ENCODE data around the gene CRY2. TPM values are rescaled to one million over a fixed set of nuclear protein-coding genes. Genes with fewer than 3 reads are reported as not detected.

The CRY2 gene
- total RNA-seq, 4 donors from 2014 or later, result 5.6 to 21.0 (median 13.4) TPM

- TF ChIP-seq POLR2A (IDR thresholded peaks at IDR 0.05), result no peak
- TF ChIP-seq, protein P1, sequence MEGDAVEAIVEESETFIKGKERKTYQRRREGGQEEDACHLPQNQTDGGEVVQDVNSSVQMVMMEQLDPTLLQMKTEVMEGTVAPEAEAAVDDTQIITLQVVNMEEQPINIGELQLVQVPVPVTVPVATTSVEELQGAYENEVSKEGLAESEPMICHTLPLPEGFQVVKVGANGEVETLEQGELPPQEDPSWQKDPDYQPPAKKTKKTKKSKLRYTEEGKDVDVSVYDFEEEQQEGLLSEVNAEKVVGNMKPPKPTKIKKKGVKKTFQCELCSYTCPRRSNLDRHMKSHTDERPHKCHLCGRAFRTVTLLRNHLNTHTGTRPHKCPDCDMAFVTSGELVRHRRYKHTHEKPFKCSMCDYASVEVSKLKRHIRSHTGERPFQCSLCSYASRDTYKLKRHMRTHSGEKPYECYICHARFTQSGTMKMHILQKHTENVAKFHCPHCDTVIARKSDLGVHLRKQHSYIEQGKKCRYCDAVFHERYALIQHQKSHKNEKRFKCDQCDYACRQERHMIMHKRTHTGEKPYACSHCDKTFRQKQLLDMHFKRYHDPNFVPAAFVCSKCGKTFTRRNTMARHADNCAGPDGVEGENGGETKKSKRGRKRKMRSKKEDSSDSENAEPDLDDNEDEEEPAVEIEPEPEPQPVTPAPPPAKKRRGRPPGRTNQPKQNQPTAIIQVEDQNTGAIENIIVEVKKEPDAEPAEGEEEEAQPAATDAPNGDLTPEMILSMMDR (IDR thresholded peaks at IDR 0.05), result no peak
- H3K9me3 ChIP-seq, result no peaks in the 10 kb centered on the region
- intact Hi-C loops (cut with DNase I), result no loop called here
- DNase-seq, result no peak
- peaks cover 0 to 8% (median 0%) of the 10 kb centered on the region in 4 donors for H3K27me3 ChIP-seq
- H3K36me3 ChIP-seq, result peaks cover 0 to 25% (median 15%) of the 10 kb centered on the region in 3 donors
- H3K4me1 ChIP-seq, result peaks cover 6 to 13% (median 9%) of the 10 kb centered on the region in 3 donors
- H3K4me3 ChIP-seq, result peak within 1 kb of the TSS; percentile 41 to 72 (median 51)
- 43 to 57% methylated on average over 1 to 2 of the region's 73 CpGs for WGBS, 2 donors
- no peak within 1 kb of the TSS for H3K27ac ChIP-seq
Measured at GRCh38 chr11:45885274-45885920, 38.1 kb downstream of the CRY2 start, which contains the start of gene MAPK8IP1. TSS of gene MAPK8IP1 (plus strand) at chr11:45885651. CDS start at chr11:45885821, 170 bp downstream.

- DNase-seq, result no peak
Measured at GRCh38 chr11:45885921-45886721, 38.8 kb downstream of the CRY2 start.

GRCh38 chr11:45886816-45887520, 39.7 kb downstream of the CRY2 start:
- peaks cover 0 to 9% (median 0%) of the 10 kb centered on the region in 3 donors for H3K36me3 ChIP-seq
- TF ChIP-seq, protein P1 (IDR thresholded peaks at IDR 0.05), result no peak
- no peak for TF ChIP-seq POLR2A (IDR thresholded peaks at IDR 0.05)
- 100% methylated on average over 1 of the region's 4 CpGs; no CpG with 5 or more reads in 1 of the 2 donors for WGBS, 2 donors
- intact Hi-C loops (cut with DNase I), result no loop called here
- H3K27ac ChIP-seq, result no peak overlapping the region
- H3K27me3 ChIP-seq, result peaks cover 0 to 8% (median 0%) of the 10 kb centered on the region in 4 donors
- H3K4me3 ChIP-seq, result no peak overlapping the region
- no peak for DNase-seq
- no peaks in the 10 kb centered on the region for H3K9me3 ChIP-seq
- peaks cover 6 to 13% (median 9%) of the 10 kb centered on the region in 3 donors for H3K4me1 ChIP-seq

More at GRCh38 chr11:45885921-45886721, 38.8 kb downstream of the CRY2 start:
- no peak for TF ChIP-seq POLR2A (IDR thresholded peaks at IDR 0.05)
- TF ChIP-seq, protein P1 (IDR thresholded peaks at IDR 0.05), result no peak
- Histone ChIP-seq H3K9me3 (no peaks in the 10 kb centered on the region), H3K27ac (no peak overlapping the region), H3K4me3 (peak overlapping the region; percentile 41 to 72 (median 51)), H3K4me1 (peaks cover 6 to 13% (median 9%) of the 10 kb centered on the region in 3 donors), H3K27me3 (peaks cover 0 to 8% (median 0%) of the 10 kb centered on the region in 4 donors), H3K36me3 (peaks cover 0 to 18% (median 8%) of the 10 kb centered on the region in 3 donors)
- 32% methylated on average over 15 of the region's 43 CpGs; no CpG with 5 or more reads in 1 of the 2 donors for WGBS, 2 donors
- intact Hi-C loops (cut with DNase I), result no loop called here

DNA sequence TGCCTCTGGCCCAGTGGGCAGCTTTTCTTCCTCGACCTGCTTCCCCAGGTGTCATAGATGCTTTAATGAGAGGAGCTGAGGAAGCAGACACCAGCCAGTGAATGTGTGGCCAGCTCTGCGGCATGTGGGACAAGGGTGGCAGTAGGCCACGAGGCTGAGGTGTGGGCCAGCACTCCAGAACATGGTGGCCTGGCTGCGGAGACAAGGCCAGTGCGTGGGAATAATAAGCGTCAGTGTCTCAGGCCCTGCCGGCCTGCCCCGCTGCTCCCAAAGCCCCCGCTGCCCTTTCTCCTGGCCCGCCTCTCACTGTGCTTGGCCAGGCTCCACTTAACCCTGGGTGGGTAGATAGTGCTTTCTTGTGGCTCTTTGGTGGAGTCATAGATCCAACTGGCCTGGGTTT, 40.3 kb downstream of the CRY2 start:
- TF ChIP-seq POLR2A (IDR thresholded peaks at IDR 0.05), result no peak
- TF ChIP-seq, protein P1 (IDR thresholded peaks at IDR 0.05), result no peak
- Histone ChIP-seq H3K36me3 (peaks cover 0 to 3% (median 0%) of the 10 kb centered on the region in 3 donors), H3K27ac (no peak overlapping the region), H3K27me3 (peaks cover 0 to 8% (median 0%) of the 10 kb centered on the region in 4 donors), H3K4me3 (no peak overlapping the region), H3K4me1 (peaks cover 6 to 13% (median 9%) of the 10 kb centered on the region in 3 donors), H3K9me3 (no peaks in the 10 kb centered on the region)
- 93 to 100% methylated on average over 1 to 5 of the region's 10 CpGs for WGBS, 2 donors
- no peak for DNase-seq
- intact Hi-C loops (cut with DNase I), result no loop called here

Measured in esophagus squamous epithelium (tissue), 5 donors.